HL-60 (cell line): ENCODE measurements around the gene PAQR9.

Experiments
- DNase-seq, 2 experiments: peaks; one replicate each; pipeline ENCODE4 v3.0.0-alpha.2; 2010 to 2020; ENCODE audit warnings: low read depth in 1 of 2, low spot score in 1 of 2
- H3K27ac ChIP-seq: fragments of 250-450 bp; sonication (Bioruptor Pico); replicated peaks from 2 replicates; pipeline ENCODE4 v1.5.1; 2020; ENCODE audit warnings: mild to moderate bottlenecking, moderate library complexity
- H3K27me3 ChIP-seq: fragments of 250-450 bp; sonication (Bioruptor Pico); 2 replicates; pipeline ENCODE4 v1.5.1; 2021; ENCODE audit warnings: mild to moderate bottlenecking, moderate library complexity; ENCODE audit not compliant: insufficient read depth, poor library complexity, severe bottlenecking
- H3K4me3 ChIP-seq: replicated peaks from 2 replicates; pipeline ENCODE4 v1.5.1; 2011; ENCODE audit warnings: mild to moderate bottlenecking, control low read depth, low read length; ENCODE audit not compliant: insufficient read depth
- GABPA ChIP-seq: IDR thresholded peaks from 2 replicates; pipeline ENCODE4 v1.6.1; 2012; ENCODE audit warnings: low read depth
- POLR2AphosphoS5 ChIP-seq: IDR thresholded peaks from 2 replicates; pipeline ENCODE4 v1.6.1; 2012; ENCODE audit warnings: low read depth
- SPI1 ChIP-seq: IDR thresholded peaks from 2 replicates; pipeline ENCODE4 v1.6.1; 2012; ENCODE audit warnings: low read depth, mild to moderate bottlenecking, borderline replicate concordance
- TF ChIP-seq, protein P1 (sequence below): IDR thresholded peaks from one replicate; pipeline ENCODE4 v1.5.1; 2011; ENCODE audit warnings: low read length, control low read depth, inconsistent platforms; ENCODE audit not compliant: insufficient read depth
- TF ChIP-seq, protein P2 (sequence below): IDR thresholded peaks from 2 replicates; pipeline ENCODE4 v1.6.1; 2012; ENCODE audit warnings: low read depth; ENCODE audit not compliant: insufficient replicate concordance

PAQR9 gene

DNA sequence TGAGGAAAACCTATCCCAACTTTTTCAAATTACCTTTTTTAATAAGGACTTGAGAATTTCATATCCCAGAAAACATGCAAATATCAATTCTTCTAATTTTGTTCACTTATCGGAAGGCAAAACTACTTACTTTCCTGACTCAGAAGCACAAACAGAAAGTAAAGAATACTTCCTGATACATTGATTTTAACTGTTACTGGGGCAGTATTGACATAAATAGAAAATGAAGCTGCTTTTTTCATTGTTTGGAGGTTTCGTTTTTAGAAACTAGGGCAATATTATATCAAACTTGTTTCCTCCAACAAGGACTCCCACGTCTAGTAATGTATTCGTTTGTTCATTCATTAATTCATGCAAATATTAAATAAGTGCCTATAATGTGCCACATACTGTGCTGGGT is 19.1 kb downstream of the PAQR9 start:
- Histone ChIP-seq H3K27me3 (peaks cover 2% of the 10 kb centered on the region), H3K4me3 (no peak overlapping the region), H3K27ac (no peak overlapping the region)
- TF ChIP-seq POLR2AphosphoS5: no peak
- TF ChIP-seq GABPA: no peak
- TF ChIP-seq SPI1: no peak
- TF ChIP-seq, protein P1, sequence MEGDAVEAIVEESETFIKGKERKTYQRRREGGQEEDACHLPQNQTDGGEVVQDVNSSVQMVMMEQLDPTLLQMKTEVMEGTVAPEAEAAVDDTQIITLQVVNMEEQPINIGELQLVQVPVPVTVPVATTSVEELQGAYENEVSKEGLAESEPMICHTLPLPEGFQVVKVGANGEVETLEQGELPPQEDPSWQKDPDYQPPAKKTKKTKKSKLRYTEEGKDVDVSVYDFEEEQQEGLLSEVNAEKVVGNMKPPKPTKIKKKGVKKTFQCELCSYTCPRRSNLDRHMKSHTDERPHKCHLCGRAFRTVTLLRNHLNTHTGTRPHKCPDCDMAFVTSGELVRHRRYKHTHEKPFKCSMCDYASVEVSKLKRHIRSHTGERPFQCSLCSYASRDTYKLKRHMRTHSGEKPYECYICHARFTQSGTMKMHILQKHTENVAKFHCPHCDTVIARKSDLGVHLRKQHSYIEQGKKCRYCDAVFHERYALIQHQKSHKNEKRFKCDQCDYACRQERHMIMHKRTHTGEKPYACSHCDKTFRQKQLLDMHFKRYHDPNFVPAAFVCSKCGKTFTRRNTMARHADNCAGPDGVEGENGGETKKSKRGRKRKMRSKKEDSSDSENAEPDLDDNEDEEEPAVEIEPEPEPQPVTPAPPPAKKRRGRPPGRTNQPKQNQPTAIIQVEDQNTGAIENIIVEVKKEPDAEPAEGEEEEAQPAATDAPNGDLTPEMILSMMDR: no peak
- TF ChIP-seq, protein P2, sequence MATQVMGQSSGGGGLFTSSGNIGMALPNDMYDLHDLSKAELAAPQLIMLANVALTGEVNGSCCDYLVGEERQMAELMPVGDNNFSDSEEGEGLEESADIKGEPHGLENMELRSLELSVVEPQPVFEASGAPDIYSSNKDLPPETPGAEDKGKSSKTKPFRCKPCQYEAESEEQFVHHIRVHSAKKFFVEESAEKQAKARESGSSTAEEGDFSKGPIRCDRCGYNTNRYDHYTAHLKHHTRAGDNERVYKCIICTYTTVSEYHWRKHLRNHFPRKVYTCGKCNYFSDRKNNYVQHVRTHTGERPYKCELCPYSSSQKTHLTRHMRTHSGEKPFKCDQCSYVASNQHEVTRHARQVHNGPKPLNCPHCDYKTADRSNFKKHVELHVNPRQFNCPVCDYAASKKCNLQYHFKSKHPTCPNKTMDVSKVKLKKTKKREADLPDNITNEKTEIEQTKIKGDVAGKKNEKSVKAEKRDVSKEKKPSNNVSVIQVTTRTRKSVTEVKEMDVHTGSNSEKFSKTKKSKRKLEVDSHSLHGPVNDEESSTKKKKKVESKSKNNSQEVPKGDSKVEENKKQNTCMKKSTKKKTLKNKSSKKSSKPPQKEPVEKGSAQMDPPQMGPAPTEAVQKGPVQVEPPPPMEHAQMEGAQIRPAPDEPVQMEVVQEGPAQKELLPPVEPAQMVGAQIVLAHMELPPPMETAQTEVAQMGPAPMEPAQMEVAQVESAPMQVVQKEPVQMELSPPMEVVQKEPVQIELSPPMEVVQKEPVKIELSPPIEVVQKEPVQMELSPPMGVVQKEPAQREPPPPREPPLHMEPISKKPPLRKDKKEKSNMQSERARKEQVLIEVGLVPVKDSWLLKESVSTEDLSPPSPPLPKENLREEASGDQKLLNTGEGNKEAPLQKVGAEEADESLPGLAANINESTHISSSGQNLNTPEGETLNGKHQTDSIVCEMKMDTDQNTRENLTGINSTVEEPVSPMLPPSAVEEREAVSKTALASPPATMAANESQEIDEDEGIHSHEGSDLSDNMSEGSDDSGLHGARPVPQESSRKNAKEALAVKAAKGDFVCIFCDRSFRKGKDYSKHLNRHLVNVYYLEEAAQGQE: no peak
- DNase-seq: no peak

GRCh38 chr3:142943870-142944269 is 19.6 kb downstream of the PAQR9 start:
- Histone ChIP-seq H3K27me3 (no peaks in the 10 kb centered on the region), H3K27ac (no peak overlapping the region), H3K4me3 (no peak overlapping the region)
- DNase-seq: no peak
- TF ChIP-seq, protein P2: no peak
- TF ChIP-seq POLR2AphosphoS5 (no peak), SPI1 (no peak), GABPA (no peak)
- TF ChIP-seq, protein P1: no peak

DNA sequence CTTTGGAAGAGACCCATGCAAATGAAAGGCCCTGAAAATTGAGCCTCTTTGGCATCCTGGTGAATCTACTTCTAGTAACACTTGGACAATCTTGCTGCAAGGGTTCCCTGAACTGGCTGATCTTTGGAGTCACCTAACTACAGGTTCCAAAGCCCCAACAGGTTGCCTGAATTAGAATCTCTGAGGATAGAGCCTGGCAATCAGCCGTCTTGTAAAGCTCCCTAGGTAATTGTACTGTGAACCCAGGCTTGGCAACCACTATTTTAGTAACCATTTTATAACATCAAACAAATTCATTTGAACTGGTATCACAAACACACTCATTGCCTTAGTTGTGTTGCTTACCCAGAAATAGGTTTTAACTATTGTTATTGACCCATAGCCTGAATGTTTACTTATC is 20.1 kb downstream of the PAQR9 start:
- H3K4me3 ChIP-seq: no peak overlapping the region
- TF ChIP-seq GABPA (no peak), POLR2AphosphoS5 (no peak), SPI1 (no peak)
- TF ChIP-seq, protein P1: no peak
- TF ChIP-seq, protein P2: no peak
- DNase-seq: no peak

More for the DNA sequence above, 20.1 kb downstream of the PAQR9 start:
- H3K27ac ChIP-seq: no peak overlapping the region
- no peaks in the 10 kb centered on the region for H3K27me3 ChIP-seq
